ENCODE data around the gene NKAPL.

NKAPL gene

DNA sequence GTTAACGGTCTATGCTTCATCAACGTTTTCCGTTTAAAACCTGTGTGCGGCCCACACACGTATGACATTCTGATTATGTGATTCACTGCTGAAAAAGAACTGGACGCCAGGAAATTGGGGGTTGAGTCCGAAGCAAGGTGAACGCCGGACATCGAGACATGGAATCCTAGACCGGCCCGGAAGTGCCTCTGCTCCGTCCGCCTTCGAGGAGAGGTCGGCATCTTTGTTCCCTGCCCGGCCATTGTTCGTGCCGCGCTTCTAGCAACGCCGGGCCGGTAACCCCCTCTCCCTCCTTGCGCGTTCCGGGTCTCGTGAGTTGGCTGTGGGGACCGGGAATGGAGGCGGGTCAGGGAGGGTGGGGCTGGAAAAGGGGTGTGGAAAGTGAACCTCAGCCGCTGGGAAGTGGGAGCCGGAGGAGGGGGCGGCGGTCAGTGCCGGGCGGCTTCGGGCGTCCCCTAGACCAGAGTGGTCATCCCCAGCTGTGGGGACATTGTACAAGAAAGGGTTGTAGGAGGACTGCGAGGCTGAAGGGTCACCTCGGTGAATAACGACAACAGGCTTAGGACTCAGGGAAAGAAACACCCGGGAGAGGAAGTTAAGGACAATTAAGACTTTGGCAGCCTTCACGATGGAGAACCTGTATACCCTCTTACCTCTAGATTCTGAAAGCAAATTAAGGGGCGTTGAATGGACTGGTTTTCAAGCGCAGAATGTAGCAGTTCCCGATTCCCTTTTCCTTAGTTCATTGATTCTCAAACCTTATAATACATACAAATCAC lies 33.9 kb upstream of the NKAPL start, which contains the start of gene ZSCAN9:
ZSCAN9 (plus strand) TSS at position 220 of the 779 bp plus-strand sequence. CDS start 1,810 bp downstream, outside the sequence.
- Histone ChIP-seq H3K27me3 (ENCODE audit: insufficient read depth, low read length) (peaks cover 6% of the 10 kb centered on the region), H3K9me3 (ENCODE audit: low read length) (no peaks in the 10 kb centered on the region), H3K4me3 (ENCODE audit: low read length) (peak within 1 kb of the TSS; percentile 91), H3K4me1 (ENCODE audit: insufficient read depth, low read length) (peaks cover 15% of the 10 kb centered on the region), H2AFZ (ENCODE audit: low read depth, low read length) (peak within 1 kb of the TSS; percentile 64), H3K36me3 (ENCODE audit: insufficient read depth, low read length) (peaks cover 28% of the 10 kb centered on the region)

DNA sequence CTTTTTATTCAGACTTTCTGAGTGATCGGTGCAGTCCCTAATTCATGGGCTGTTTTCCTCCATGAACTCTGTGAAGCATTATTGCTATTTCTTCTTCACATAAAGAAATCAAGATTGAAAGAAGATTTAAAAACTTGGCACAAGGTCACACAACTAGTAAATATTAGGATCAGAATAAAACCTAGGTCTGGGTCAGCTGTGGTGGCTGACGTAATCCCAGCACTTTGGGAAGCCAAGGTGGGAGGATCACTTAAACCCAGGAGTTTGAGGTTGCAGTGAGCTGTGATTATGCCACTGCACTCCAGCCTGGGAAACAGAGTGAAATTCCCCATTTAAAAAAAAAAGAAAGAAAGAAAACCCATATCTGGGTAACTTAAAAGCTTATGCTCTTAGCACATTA lies 32.6 kb upstream of the NKAPL start:
- H3K9me3 ChIP-seq (ENCODE audit: low read length): no peaks in the 10 kb centered on the region
- peak overlapping the region; percentile 91 for H3K4me3 ChIP-seq (ENCODE audit: low read length)
- peaks cover 40% of the 10 kb centered on the region for H3K36me3 ChIP-seq (ENCODE audit: insufficient read depth, low read length)
- no peak overlapping the region for H2AFZ ChIP-seq (ENCODE audit: low read depth, low read length)
- H3K27me3 ChIP-seq (ENCODE audit: insufficient read depth, low read length): peaks cover 5% of the 10 kb centered on the region
- peaks cover 15% of the 10 kb centered on the region for H3K4me1 ChIP-seq (ENCODE audit: insufficient read depth, low read length)

DNA sequence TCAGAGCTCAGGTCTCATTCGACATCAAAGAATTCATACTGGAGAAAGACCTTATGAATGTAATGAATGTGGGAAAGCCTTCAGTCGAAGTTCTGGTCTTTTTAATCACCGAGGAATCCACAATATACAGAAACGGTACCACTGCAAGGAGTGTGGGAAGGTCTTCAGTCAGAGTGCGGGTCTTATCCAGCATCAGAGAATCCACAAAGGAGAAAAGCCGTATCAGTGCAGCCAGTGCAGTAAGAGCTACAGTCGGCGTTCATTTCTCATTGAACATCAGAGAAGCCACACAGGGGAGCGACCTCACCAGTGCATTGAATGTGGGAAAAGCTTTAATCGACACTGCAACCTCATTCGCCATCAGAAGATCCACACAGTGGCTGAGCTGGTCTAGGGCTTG lies 26.3 kb upstream of the NKAPL start:
- Histone ChIP-seq H3K36me3 (ENCODE audit: insufficient read depth, low read length) (peaks cover 73% of the 10 kb centered on the region), H3K4me1 (ENCODE audit: insufficient read depth, low read length) (no peaks in the 10 kb centered on the region), H2AFZ (ENCODE audit: low read depth, low read length) (no peak overlapping the region), H3K4me3 (ENCODE audit: low read length) (no peak overlapping the region), H3K27me3 (ENCODE audit: insufficient read depth, low read length) (no peaks in the 10 kb centered on the region), H3K9me3 (ENCODE audit: low read length) (no peaks in the 10 kb centered on the region)

- Histone ChIP-seq H3K36me3 (ENCODE audit: insufficient read depth, low read length) (peaks cover 50% of the 10 kb centered on the region), H3K4me1 (ENCODE audit: insufficient read depth, low read length) (no peaks in the 10 kb centered on the region), H3K27me3 (ENCODE audit: insufficient read depth, low read length) (no peaks in the 10 kb centered on the region), H3K9me3 (ENCODE audit: low read length) (no peaks in the 10 kb centered on the region), H2AFZ (ENCODE audit: low read depth, low read length) (no peak overlapping the region), H3K4me3 (ENCODE audit: low read length) (no peak overlapping the region)
Measured at GRCh38 chr6:28235912-28236452, 23.1 kb upstream of the NKAPL start.

GRCh38 chr6:28239636-28240035 lies 19.5 kb upstream of the NKAPL start:
- Histone ChIP-seq H3K36me3 (ENCODE audit: insufficient read depth, low read length) (peaks cover 24% of the 10 kb centered on the region), H3K27me3 (ENCODE audit: insufficient read depth, low read length) (no peaks in the 10 kb centered on the region), H3K9me3 (ENCODE audit: low read length) (no peaks in the 10 kb centered on the region), H2AFZ (ENCODE audit: low read depth, low read length) (no peak overlapping the region), H3K4me3 (ENCODE audit: low read length) (no peak overlapping the region), H3K4me1 (ENCODE audit: insufficient read depth, low read length) (no peaks in the 10 kb centered on the region)

GRCh38 chr6:28240471-28240870 lies 18.6 kb upstream of the NKAPL start:
- H3K4me1 ChIP-seq (ENCODE audit: insufficient read depth, low read length): no peaks in the 10 kb centered on the region
- H3K36me3 ChIP-seq (ENCODE audit: insufficient read depth, low read length): peaks cover 23% of the 10 kb centered on the region
- H2AFZ ChIP-seq (ENCODE audit: low read depth, low read length): no peak overlapping the region
- no peaks in the 10 kb centered on the region for H3K9me3 ChIP-seq (ENCODE audit: low read length)
- H3K4me3 ChIP-seq (ENCODE audit: low read length): no peak overlapping the region
- H3K27me3 ChIP-seq (ENCODE audit: insufficient read depth, low read length): no peaks in the 10 kb centered on the region

DNA sequence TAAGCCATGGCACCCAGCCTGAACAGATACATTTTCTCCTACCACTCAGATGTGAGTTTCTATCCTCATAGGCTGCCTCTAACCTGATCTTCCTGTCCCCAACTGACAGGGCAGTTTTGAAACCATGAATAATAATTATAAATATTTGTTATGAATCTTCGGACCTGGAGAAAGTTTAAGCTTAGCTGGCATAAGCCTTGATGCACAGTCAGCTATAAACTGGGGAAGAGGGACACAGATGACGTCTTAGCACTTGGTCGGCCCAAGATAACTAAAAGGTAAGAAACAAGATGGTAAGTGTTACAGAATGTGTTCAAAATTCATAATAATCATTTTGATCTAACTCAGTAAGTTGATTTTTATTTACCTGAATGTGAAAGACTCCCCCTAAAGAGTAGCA lies 15.2 kb upstream of the NKAPL start:
- Histone ChIP-seq H3K4me1 (ENCODE audit: insufficient read depth, low read length) (no peaks in the 10 kb centered on the region), H3K27me3 (ENCODE audit: insufficient read depth, low read length) (no peaks in the 10 kb centered on the region), H2AFZ (ENCODE audit: low read depth, low read length) (no peak overlapping the region), H3K9me3 (ENCODE audit: low read length) (no peaks in the 10 kb centered on the region), H3K4me3 (ENCODE audit: low read length) (no peak overlapping the region), H3K36me3 (ENCODE audit: insufficient read depth, low read length) (peaks cover 44% of the 10 kb centered on the region)

DNA sequence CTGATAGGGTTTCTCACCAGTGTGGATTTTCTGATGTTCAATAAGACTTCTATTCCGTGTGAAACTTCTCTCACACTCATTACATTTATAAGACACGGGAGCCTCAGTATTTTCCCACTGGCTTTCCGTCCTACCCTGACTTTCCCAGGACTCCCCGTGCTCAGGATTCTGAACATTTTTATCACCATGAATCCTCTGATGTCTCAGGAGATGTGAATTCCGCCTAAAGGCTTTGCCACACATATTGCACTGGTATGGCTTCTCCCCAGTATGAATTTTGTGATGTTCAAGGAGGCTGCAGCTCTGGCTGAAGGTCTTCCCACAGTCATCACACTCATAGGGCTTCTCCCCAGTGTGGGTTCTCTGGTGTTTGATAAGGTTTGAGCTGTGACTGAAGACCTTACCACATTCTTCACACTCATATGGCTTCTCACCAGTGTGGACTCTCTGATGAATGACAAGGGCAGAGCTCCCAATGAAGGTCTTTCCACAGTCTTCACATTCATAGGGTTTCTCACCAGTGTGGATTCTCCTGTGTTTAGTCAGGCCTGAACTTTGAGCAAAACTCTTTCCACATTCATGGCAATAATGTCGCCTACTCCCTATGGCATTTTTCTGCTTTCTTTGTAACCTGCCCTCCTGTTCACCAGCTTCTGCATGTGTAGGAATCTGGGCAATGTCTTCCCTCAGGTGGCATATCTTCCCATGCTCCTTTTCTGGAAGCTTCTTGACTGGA lies 13.7 kb upstream of the NKAPL start:
- H3K9me3 ChIP-seq (ENCODE audit: low read length): no peaks in the 10 kb centered on the region
- no peak overlapping the region for H3K4me3 ChIP-seq (ENCODE audit: low read length)
- H2AFZ ChIP-seq (ENCODE audit: low read depth, low read length): no peak overlapping the region
- H3K4me1 ChIP-seq (ENCODE audit: insufficient read depth, low read length): no peaks in the 10 kb centered on the region
- peaks cover 45% of the 10 kb centered on the region for H3K36me3 ChIP-seq (ENCODE audit: insufficient read depth, low read length)
- H3K27me3 ChIP-seq (ENCODE audit: insufficient read depth, low read length): no peaks in the 10 kb centered on the region

DNA sequence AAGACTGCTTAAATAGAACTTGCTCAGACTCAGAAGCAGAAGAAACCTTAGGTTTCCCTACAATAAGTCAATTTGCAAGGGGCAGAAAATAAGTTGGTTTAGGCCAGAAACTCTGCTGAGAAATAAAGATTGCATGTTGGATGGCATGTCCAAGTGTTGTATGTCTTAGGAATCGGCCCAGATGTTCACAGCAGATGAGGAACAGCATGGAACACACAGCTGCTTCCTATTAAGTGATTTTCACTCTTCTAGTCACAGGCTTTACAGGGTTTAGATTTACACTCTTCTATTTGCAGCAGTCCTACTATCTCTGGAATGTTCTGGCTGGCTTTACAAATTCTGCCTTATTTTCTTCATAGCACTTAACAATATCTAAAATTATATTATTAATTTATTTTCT lies 10.2 kb upstream of the NKAPL start:
- H3K36me3 ChIP-seq (ENCODE audit: insufficient read depth, low read length): peaks cover 45% of the 10 kb centered on the region
- H3K4me1 ChIP-seq (ENCODE audit: insufficient read depth, low read length): peaks cover 13% of the 10 kb centered on the region
- H3K9me3 ChIP-seq (ENCODE audit: low read length): no peaks in the 10 kb centered on the region
- no peak overlapping the region for H3K4me3 ChIP-seq (ENCODE audit: low read length)
- H2AFZ ChIP-seq (ENCODE audit: low read depth, low read length): no peak overlapping the region
- H3K27me3 ChIP-seq (ENCODE audit: insufficient read depth, low read length): no peaks in the 10 kb centered on the region

GRCh38 chr6:28250747-28251146 lies 8.3 kb upstream of the NKAPL start:
- Histone ChIP-seq H3K4me1 (ENCODE audit: insufficient read depth, low read length) (peaks cover 13% of the 10 kb centered on the region), H3K4me3 (ENCODE audit: low read length) (peak overlapping the region; percentile 83), H2AFZ (ENCODE audit: low read depth, low read length) (no peak overlapping the region)

DNA sequence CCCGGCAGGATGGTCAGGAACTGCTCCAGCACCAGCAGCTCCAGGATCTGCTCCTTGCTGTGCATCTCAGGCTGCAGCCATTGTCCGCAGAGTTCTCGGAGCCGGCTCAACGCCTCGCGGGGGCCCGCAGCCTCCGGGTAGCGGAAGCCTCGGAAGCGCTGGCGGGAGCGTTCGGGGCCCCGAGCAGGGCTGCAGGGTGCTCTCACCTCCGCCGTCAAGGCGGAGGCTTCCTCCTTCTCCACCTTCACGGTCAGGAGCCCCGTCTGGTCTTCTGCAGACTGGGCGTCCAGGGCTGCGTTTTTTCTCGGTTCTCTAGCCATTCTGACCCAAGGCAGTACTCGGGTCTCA lies 7.5 kb upstream of the NKAPL start:
- Histone ChIP-seq H3K4me3 (ENCODE audit: low read length) (peak overlapping the region; percentile 83), H2AFZ (ENCODE audit: low read depth, low read length) (peak overlapping the region; percentile 96), H3K36me3 (ENCODE audit: insufficient read depth, low read length) (peaks cover 19% of the 10 kb centered on the region), H3K9me3 (ENCODE audit: low read length) (no peaks in the 10 kb centered on the region), H3K27me3 (ENCODE audit: insufficient read depth, low read length) (no peaks in the 10 kb centered on the region), H3K4me1 (ENCODE audit: insufficient read depth, low read length) (peaks cover 13% of the 10 kb centered on the region)

More at GRCh38 chr6:28250747-28251146, 8.3 kb upstream of the NKAPL start:
- H3K9me3 ChIP-seq (ENCODE audit: low read length): no peaks in the 10 kb centered on the region
- no peaks in the 10 kb centered on the region for H3K27me3 ChIP-seq (ENCODE audit: insufficient read depth, low read length)
- H3K36me3 ChIP-seq (ENCODE audit: insufficient read depth, low read length): peaks cover 27% of the 10 kb centered on the region

GRCh38 chr6:28252009-28252975 lies 6.8 kb upstream of the NKAPL start, which contains the start of gene ZKSCAN4:
TSS of gene ZKSCAN4 (minus strand) at chr6:28252269. CDS start at chr6:28251980, 289 bp downstream.
- Histone ChIP-seq H2AFZ (ENCODE audit: low read depth, low read length) (peak within 1 kb of the TSS; percentile 96), H3K4me3 (ENCODE audit: low read length) (peak within 1 kb of the TSS; percentile 83), H3K9me3 (ENCODE audit: low read length) (no peaks in the 10 kb centered on the region), H3K36me3 (ENCODE audit: insufficient read depth, low read length) (peaks cover 15% of the 10 kb centered on the region), H3K27me3 (ENCODE audit: insufficient read depth, low read length) (no peaks in the 10 kb centered on the region), H3K4me1 (ENCODE audit: insufficient read depth, low read length) (peaks cover 13% of the 10 kb centered on the region)

Measured in neuron (in vitro differentiated cells).